HepG2 (cell line): ENCODE results near the gene PPARA. TPM values are rescaled to one million over a fixed set of nuclear protein-coding genes. Genes with fewer than 3 reads are reported as not detected.

Source experiments
- DR1 ChIP-seq: sonication (generic); formaldehyde crosslinking; IDR thresholded peaks from 2 replicates; pipeline ENCODE4 v1.8.0; 2021; ENCODE audit warnings: mild to moderate bottlenecking, missing genetic modification reagents, inconsistent platforms
- HNF4A ChIP-seq: sonication (generic); formaldehyde crosslinking; IDR thresholded peaks from 2 replicates; pipeline ENCODE4 v1.4.0; 2020; ENCODE audit warnings: missing genetic modification reagents
- HNF4G ChIP-seq, 2 experiments: sonication (generic) in 1 of 2; formaldehyde crosslinking in 1 of 2; IDR thresholded peaks; 2 replicates each; pipeline versions ENCODE4 v1.4.0 to v1.6.1; 2011 to 2020; ENCODE audit warnings: borderline replicate concordance in 2 of 2, low read depth in 2 of 2, mild to moderate bottlenecking in 2 of 2, low read length in 1 of 2, missing genetic modification reagents in 1 of 2, moderate library complexity in 1 of 2
- MBNL3 ChIP-seq: fragments of 250-450 bp; sonication (Bioruptor Pico); conservative IDR thresholded peaks from 2 replicates; pipeline ENCODE4 v1.8.0; 2022; ENCODE audit warnings: mild to moderate bottlenecking, inconsistent platforms
- NCOA5 ChIP-seq: sonication (generic); formaldehyde crosslinking; IDR thresholded peaks from 2 replicates; pipeline ENCODE4 v1.4.0; 2020; ENCODE audit warnings: missing genetic modification reagents
- RXRB ChIP-seq: IDR thresholded peaks from 2 replicates; pipeline ENCODE4 v1.6.1; 2016; ENCODE audit warnings: borderline replicate concordance, missing genetic modification reagents, missing compliant biosample characterization
- SAP130 ChIP-seq: IDR thresholded peaks from 2 replicates; pipeline ENCODE4 v1.6.1; 2016; ENCODE audit warnings: low read depth
- ZBTB40 ChIP-seq, 2 experiments: fragments of 450-650 bp in 1 of 2; sonication (generic) in 1 of 2; formaldehyde crosslinking in 1 of 2; IDR thresholded peaks; 2 replicates each; pipeline versions ENCODE4 v1.6.1 to v1.8.0; 2016 to 2022; ENCODE audit warnings: antibody characterized with exemption in 1 of 2, mild to moderate bottlenecking in 1 of 2, missing genetic modification reagents in 1 of 2
- ZNF143 ChIP-seq: sonication (generic); formaldehyde crosslinking; IDR thresholded peaks from 2 replicates; pipeline ENCODE4 v1.4.0; 2020; ENCODE audit warnings: missing genetic modification reagents
- ZNF205 ChIP-seq: IDR thresholded peaks from 2 replicates; pipeline ENCODE4 v1.6.1; 2018; ENCODE audit warnings: missing biosample characterization, missing genetic modification reagents
- ZNF337 ChIP-seq: sonication (generic); formaldehyde crosslinking; IDR thresholded peaks from 2 replicates; pipeline ENCODE4 v1.5.1; 2020; ENCODE audit warnings: missing genetic modification reagents, low read depth, mild to moderate bottlenecking, borderline replicate concordance
- ZNF609 ChIP-seq: sonication (generic); formaldehyde crosslinking; IDR thresholded peaks from 2 replicates; pipeline ENCODE4 v1.4.0; 2020; ENCODE audit warnings: mild to moderate bottlenecking, missing genetic modification reagents, borderline replicate concordance
- polyA plus RNA-seq, 8 experiments: library from polyadenylated mRNA; depleted of rRNA in 3 of 8; stranded (reverse) in 7 of 8; unstranded in 1 of 8; fragments of >200 nt; fragmentation: Illumina TruSeq in 4 of 8; extraction: Trizol in 4 of 8; gene quantifications; 2 replicates each; pipeline versions ENCODE4 v1.2.1 to v1.2.3, GENCODE V29; 2011 to 2016; ENCODE audit warnings: low read depth in 4 of 8, missing spikeins in 1 of 8, mixed read lengths in 1 of 8; ENCODE audit not compliant: insufficient read depth in 1 of 8
- total RNA-seq, 5 experiments: library from RNA; depleted of rRNA; stranded (reverse); fragments of >200 nt; fragmentation: Illumina TruSeq; extraction: Trizol; gene quantifications; 2 replicates each; pipeline ENCODE4 v1.2.3, GENCODE V29; 2016; ENCODE audit warnings: low read depth in 1 of 5
- TF ChIP-seq, protein P1 (sequence below): IDR thresholded peaks from 2 replicates; pipeline ENCODE4 v1.6.1; 2016; ENCODE audit warnings: missing compliant biosample characterization, missing genetic modification reagents, borderline replicate concordance

PPARA gene
- total and polyA plus RNA-seq, 2 of the 13 experiments (the other 11 are each of a cell fraction or from before 2014, with no cell fraction given), result 18.2 to 24.7 TPM

GRCh38 chr22:46201059-46201757 is 50.9 kb downstream of the PPARA start (continued):
- TF ChIP-seq ZBTB40 (IDR thresholded peaks at IDR 0.05), result no peak
- TF ChIP-seq ZBTB40 (CRISPR knock-in tag; IDR thresholded peaks at IDR 0.05), result no peak
- 0 out of 2 replicates have a peak, but pooled peaks have one; percentile 19 for TF ChIP-seq SAP130 (CRISPR knock-in tag)
- peak; percentile 53 for TF ChIP-seq RXRB (CRISPR knock-in tag)
- no peak for TF ChIP-seq MBNL3 (CRISPR knock-in tag)
- no peak for TF ChIP-seq ZNF205 (CRISPR knock-in tag)
- TF ChIP-seq ZNF143 (CRISPR knock-in tag), result no peak
- no peak for TF ChIP-seq HNF4G (IDR thresholded peaks at IDR 0.05; ENCODE audit: borderline replicate concordance, low read depth, low read length)
- TF ChIP-seq HNF4G (CRISPR knock-in tag; IDR thresholded peaks at IDR 0.05; ENCODE audit: borderline replicate concordance, low read depth), result no peak
- TF ChIP-seq, protein P1, sequence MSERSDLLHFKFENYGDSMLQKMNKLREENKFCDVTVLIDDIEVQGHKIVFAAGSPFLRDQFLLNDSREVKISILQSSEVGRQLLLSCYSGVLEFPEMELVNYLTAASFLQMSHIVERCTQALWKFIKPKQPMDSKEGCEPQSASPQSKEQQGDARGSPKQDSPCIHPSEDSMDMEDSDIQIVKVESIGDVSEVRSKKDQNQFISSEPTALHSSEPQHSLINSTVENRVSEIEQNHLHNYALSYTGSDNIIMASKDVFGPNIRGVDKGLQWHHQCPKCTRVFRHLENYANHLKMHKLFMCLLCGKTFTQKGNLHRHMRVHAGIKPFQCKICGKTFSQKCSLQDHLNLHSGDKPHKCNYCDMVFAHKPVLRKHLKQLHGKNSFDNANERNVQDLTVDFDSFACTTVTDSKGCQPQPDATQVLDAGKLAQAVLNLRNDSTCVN, result no peak
- TF ChIP-seq ZNF337, result no peak
- no peak for TF ChIP-seq DR1 (CRISPR knock-in tag)
- TF ChIP-seq ZNF609 (CRISPR knock-in tag), result no peak
- TF ChIP-seq HNF4A, result 0 out of 2 replicates have a peak, but pooled peaks have one; percentile 5
- TF ChIP-seq NCOA5 (CRISPR knock-in tag), result no peak
